K562 (cell line): Measurements from ENCODE around the gene LIN9. TPM values are rescaled to one million over a fixed set of nuclear protein-coding genes. Genes with fewer than 3 reads are reported as not detected.

Experiments used
- C11orf30 ChIP-seq: fragments of 450-650 bp; IDR thresholded peaks from 2 replicates; pipeline ENCODE4 v1.6.1; 2016; ENCODE audit warnings: low read depth, mild to moderate bottlenecking
- E2F4 ChIP-seq: sonication (generic); formaldehyde crosslinking; IDR thresholded peaks from 2 replicates; pipeline ENCODE4 v1.8.0; 2022; ENCODE audit warnings: mild to moderate bottlenecking, low read depth, missing genetic modification reagents
- ELK3 ChIP-seq: fragments of 450-650 bp; formaldehyde crosslinking; IDR thresholded peaks from 2 replicates; pipeline ENCODE4 v1.4.0; 2020; ENCODE audit warnings: mild to moderate bottlenecking
- FOXM1 ChIP-seq, 2 experiments: fragments of 450-650 bp in 1 of 2; sonication (generic) in 1 of 2; formaldehyde crosslinking in 1 of 2; IDR thresholded peaks; 2 replicates each; pipeline versions ENCODE4 v1.6.1 to v1.9.0; 2017 to 2022; ENCODE audit warnings: low read depth in 2 of 2, mild to moderate bottlenecking in 2 of 2, missing genetic modification reagents in 1 of 2, moderate library complexity in 1 of 2
- HCFC1 ChIP-seq: IDR thresholded peaks from 2 replicates; pipeline ENCODE4 v1.6.1; 2012; ENCODE audit warnings: low read depth, low read length, improper control_type of control experiment
- MBD2 ChIP-seq: sonication (generic); IDR thresholded peaks from 2 replicates; pipeline ENCODE4 v1.6.1; 2016; ENCODE audit warnings: low read depth, borderline replicate concordance
- TARDBP ChIP-seq: fragments of 450-650 bp; IDR thresholded peaks from 2 replicates; pipeline ENCODE4 v1.6.1; 2016
- ZNF347 ChIP-seq: fragments of 450-650 bp; formaldehyde crosslinking; IDR thresholded peaks from 2 replicates; pipeline ENCODE4 v1.4.0; 2020; ENCODE audit warnings: low read depth, mild to moderate bottlenecking, moderate library complexity
- ZNF384 ChIP-seq: IDR thresholded peaks from 2 replicates; pipeline ENCODE4 v1.6.1; 2012; ENCODE audit warnings: low read depth, low read length, improper control_type of control experiment
- ZNF707 ChIP-seq: fragments of 250-450 bp; sonication (Bioruptor Pico); conservative IDR thresholded peaks from 2 replicates; pipeline ENCODE4 v1.8.0; 2022; ENCODE audit warnings: inconsistent platforms, mild to moderate bottlenecking, moderate library complexity
- polyA plus RNA-seq, 8 experiments: library from polyadenylated mRNA; depleted of rRNA in 4 of 8; stranded (reverse) in 5 of 8; unstranded in 3 of 8; fragments of >200 nt; fragmentation: Nextera tagmentation in 2 of 8; fragmentation: Illumina TruSeq in 1 of 8; extraction: Ambion mirVana in 2 of 8; extraction: Trizol in 1 of 8; gene quantifications; 2 replicates each; pipeline versions ENCODE4 v1.2.1 to v1.2.3, GENCODE V29; 2011 to 2014; ENCODE audit warnings: inconsistent platforms in 1 of 8, missing spikeins in 1 of 8
- total RNA-seq, 7 experiments: library from RNA; depleted of rRNA in 6 of 7; stranded (reverse); fragments of >200 nt in 6 of 7; fragmentation: Illumina TruSeq in 2 of 7; extraction: Trizol in 2 of 7; gene quantifications; 2 replicates each; pipeline versions ENCODE4 v1.2.1 to v1.2.3, GENCODE V29; 2011 to 2021; ENCODE audit warnings: low replicate concordance in 1 of 7
- TF ChIP-seq, protein P1 (sequence below): fragments of 200-600 bp; sonication (generic); IDR thresholded peaks from one replicate; pipeline ENCODE4 v1.6.1; 2012; ENCODE audit warnings: mild to moderate bottlenecking, low read depth, low read length, inconsistent platforms
- TF ChIP-seq, protein P2 (sequence below): fragments of 250-450 bp; sonication (Bioruptor Pico); IDR thresholded peaks from 2 replicates; pipeline ENCODE4 v1.8.0; 2021; ENCODE audit warnings: moderate library complexity, mild to moderate bottlenecking, inconsistent platforms

LIN9 gene
- total and polyA plus RNA-seq, 9 of the 15 experiments (the other 6 are each of a cell fraction or from before 2014, with no cell fraction given), result 18.8 to 33.0 (median 25.5) TPM

DNA sequence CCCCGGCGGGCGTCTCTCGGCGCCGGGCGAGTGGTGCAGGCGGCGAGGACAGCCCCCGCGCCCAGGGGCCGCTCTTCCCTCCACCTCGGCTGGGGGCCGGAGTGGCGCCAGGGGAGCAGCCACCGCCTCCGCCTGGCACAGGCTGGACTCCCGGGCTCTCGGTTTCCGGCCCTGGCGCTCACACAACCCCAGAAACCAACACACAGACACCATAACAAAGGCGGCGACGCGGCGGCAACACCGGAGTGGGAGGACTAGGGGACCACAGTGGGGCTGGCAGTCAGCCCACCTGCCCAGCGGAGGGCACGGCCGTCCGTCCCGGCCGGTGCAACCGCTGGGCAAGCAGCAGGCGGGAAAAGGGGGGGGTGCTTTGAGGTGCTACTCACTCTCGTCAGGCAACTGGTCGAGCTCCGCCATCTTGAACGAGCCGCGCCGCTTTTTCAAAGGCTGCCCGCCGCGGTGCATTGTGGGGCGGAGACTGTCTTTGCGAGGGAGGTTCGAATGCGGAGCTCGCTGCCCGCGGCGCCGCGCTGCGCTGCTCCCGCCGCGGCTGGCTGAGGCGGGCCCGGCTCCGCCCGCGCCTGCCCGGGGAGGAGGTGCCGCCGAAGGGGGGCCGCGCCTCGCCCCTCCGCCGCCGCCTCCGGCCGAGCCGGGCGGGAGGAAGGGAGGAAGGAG is at the start of gene LIN9 (continued):
- TF ChIP-seq, protein P1, sequence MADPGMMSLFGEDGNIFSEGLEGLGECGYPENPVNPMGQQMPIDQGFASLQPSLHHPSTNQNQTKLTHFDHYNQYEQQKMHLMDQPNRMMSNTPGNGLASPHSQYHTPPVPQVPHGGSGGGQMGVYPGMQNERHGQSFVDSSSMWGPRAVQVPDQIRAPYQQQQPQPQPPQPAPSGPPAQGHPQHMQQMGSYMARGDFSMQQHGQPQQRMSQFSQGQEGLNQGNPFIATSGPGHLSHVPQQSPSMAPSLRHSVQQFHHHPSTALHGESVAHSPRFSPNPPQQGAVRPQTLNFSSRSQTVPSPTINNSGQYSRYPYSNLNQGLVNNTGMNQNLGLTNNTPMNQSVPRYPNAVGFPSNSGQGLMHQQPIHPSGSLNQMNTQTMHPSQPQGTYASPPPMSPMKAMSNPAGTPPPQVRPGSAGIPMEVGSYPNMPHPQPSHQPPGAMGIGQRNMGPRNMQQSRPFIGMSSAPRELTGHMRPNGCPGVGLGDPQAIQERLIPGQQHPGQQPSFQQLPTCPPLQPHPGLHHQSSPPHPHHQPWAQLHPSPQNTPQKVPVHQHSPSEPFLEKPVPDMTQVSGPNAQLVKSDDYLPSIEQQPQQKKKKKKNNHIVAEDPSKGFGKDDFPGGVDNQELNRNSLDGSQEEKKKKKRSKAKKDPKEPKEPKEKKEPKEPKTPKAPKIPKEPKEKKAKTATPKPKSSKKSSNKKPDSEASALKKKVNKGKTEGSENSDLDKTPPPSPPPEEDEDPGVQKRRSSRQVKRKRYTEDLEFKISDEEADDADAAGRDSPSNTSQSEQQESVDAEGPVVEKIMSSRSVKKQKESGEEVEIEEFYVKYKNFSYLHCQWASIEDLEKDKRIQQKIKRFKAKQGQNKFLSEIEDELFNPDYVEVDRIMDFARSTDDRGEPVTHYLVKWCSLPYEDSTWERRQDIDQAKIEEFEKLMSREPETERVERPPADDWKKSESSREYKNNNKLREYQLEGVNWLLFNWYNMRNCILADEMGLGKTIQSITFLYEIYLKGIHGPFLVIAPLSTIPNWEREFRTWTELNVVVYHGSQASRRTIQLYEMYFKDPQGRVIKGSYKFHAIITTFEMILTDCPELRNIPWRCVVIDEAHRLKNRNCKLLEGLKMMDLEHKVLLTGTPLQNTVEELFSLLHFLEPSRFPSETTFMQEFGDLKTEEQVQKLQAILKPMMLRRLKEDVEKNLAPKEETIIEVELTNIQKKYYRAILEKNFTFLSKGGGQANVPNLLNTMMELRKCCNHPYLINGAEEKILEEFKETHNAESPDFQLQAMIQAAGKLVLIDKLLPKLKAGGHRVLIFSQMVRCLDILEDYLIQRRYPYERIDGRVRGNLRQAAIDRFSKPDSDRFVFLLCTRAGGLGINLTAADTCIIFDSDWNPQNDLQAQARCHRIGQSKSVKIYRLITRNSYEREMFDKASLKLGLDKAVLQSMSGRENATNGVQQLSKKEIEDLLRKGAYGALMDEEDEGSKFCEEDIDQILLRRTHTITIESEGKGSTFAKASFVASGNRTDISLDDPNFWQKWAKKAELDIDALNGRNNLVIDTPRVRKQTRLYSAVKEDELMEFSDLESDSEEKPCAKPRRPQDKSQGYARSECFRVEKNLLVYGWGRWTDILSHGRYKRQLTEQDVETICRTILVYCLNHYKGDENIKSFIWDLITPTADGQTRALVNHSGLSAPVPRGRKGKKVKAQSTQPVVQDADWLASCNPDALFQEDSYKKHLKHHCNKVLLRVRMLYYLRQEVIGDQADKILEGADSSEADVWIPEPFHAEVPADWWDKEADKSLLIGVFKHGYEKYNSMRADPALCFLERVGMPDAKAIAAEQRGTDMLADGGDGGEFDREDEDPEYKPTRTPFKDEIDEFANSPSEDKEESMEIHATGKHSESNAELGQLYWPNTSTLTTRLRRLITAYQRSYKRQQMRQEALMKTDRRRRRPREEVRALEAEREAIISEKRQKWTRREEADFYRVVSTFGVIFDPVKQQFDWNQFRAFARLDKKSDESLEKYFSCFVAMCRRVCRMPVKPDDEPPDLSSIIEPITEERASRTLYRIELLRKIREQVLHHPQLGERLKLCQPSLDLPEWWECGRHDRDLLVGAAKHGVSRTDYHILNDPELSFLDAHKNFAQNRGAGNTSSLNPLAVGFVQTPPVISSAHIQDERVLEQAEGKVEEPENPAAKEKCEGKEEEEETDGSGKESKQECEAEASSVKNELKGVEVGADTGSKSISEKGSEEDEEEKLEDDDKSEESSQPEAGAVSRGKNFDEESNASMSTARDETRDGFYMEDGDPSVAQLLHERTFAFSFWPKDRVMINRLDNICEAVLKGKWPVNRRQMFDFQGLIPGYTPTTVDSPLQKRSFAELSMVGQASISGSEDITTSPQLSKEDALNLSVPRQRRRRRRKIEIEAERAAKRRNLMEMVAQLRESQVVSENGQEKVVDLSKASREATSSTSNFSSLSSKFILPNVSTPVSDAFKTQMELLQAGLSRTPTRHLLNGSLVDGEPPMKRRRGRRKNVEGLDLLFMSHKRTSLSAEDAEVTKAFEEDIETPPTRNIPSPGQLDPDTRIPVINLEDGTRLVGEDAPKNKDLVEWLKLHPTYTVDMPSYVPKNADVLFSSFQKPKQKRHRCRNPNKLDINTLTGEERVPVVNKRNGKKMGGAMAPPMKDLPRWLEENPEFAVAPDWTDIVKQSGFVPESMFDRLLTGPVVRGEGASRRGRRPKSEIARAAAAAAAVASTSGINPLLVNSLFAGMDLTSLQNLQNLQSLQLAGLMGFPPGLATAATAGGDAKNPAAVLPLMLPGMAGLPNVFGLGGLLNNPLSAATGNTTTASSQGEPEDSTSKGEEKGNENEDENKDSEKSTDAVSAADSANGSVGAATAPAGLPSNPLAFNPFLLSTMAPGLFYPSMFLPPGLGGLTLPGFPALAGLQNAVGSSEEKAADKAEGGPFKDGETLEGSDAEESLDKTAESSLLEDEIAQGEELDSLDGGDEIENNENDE, result no peak
- TF ChIP-seq ZNF707 (CRISPR knock-in tag), result no peak
- TF ChIP-seq, protein P2, sequence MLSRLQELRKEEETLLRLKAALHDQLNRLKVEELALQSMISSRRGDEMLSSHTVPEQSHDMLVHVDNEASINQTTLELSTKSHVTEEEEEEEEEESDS, result no peak
- peak; percentile 12; the same call in 1 of the 2 replicates for TF ChIP-seq HCFC1
- TF ChIP-seq TARDBP, result no peak
- TF ChIP-seq ZNF347, result no peak
- peak; percentile 55; the same call in 1 of the 2 replicates for TF ChIP-seq ZNF384
- TF ChIP-seq E2F4, result peak; percentile 96
- 0 out of 2 replicates have a peak, but pooled peaks have one; percentile 34 for TF ChIP-seq MBD2
- TF ChIP-seq ELK3 (CRISPR knock-in tag), result no peak
- peak; percentile 50; the same call in 1 of the 2 replicates for TF ChIP-seq C11orf30
- TF ChIP-seq FOXM1 (IDR thresholded peaks at IDR 0.05; ENCODE audit: low read depth), result no peak
- TF ChIP-seq FOXM1 (CRISPR knock-in tag; IDR thresholded peaks at IDR 0.05; ENCODE audit: low read depth), result peak; percentile 21; the same call in 1 of the 2 replicates
